Dendritic cell treated with granulocyte-macrophage colony-stimulating factor and Interleukin-4, amounts not matched to agents 40 ng/mL and 50 ng/mL, for 4 days (primary cell): ENCODE data around the gene TNFRSF14.

Experiments
- H3K27ac Mint-ChIP-seq: one replicate; pipeline ENCODE4 v1.8.0; 2022; ENCODE audit warnings: mild to moderate bottlenecking, mixed read lengths
- H3K27me3 Mint-ChIP-seq: one replicate; pipeline ENCODE4 v1.8.0; 2022; ENCODE audit warnings: mild to moderate bottlenecking, mixed read lengths
- H3K36me3 Mint-ChIP-seq: one replicate; pipeline ENCODE4 v1.8.0; 2022; ENCODE audit warnings: low read depth, mixed read lengths
- H3K4me1 Mint-ChIP-seq: one replicate; pipeline ENCODE4 v1.8.0; 2022; ENCODE audit warnings: low read depth, mixed read lengths
- H3K4me3 Mint-ChIP-seq: one replicate; pipeline ENCODE4 v1.8.0; 2022; ENCODE audit warnings: mild to moderate bottlenecking, moderate library complexity, mixed read lengths
- H3K9me3 Mint-ChIP-seq: one replicate; pipeline ENCODE4 v1.8.0; 2022; ENCODE audit warnings: mixed read lengths
- intact Hi-C: fragments of 100-400 bp; cut with micrococcal nuclease; formaldehyde crosslinking; loops from one replicate; pipeline ENCODE4 v1.15.0; 2022

TNFRSF14 gene

GRCh38 chr1:2538376-2538775 lies 17.8 kb upstream of the TNFRSF14 start:
- Mint-ChIP-seq H3K9me3 (no peaks in the 10 kb centered on the region), H3K27me3 (peaks cover 91% of the 10 kb centered on the region), H3K4me1 (no peaks in the 10 kb centered on the region), H3K36me3 (no peaks in the 10 kb centered on the region), H3K27ac (no peak overlapping the region), H3K4me3 (no peak overlapping the region)
- intact Hi-C loops: no loop called here

- no peak overlapping the region for H3K27ac Mint-ChIP-seq
- H3K4me3 Mint-ChIP-seq: no peak overlapping the region
- no peaks in the 10 kb centered on the region for H3K36me3 Mint-ChIP-seq
- H3K9me3 Mint-ChIP-seq: no peaks in the 10 kb centered on the region
- H3K27me3 Mint-ChIP-seq: peaks cover 91% of the 10 kb centered on the region
- intact Hi-C loops: no loop called here
- H3K4me1 Mint-ChIP-seq: no peaks in the 10 kb centered on the region
These were observed 17.3 kb upstream of the TNFRSF14 start for GRCh38 chr1:2538872-2539271.

GRCh38 chr1:2539312-2539907 lies 16.8 kb upstream of the TNFRSF14 start:
- intact Hi-C loops: no loop called here
- Mint-ChIP-seq H3K4me1 (no peaks in the 10 kb centered on the region), H3K4me3 (no peak overlapping the region), H3K27me3 (peaks cover 91% of the 10 kb centered on the region), H3K9me3 (no peaks in the 10 kb centered on the region), H3K27ac (no peak overlapping the region), H3K36me3 (no peaks in the 10 kb centered on the region)

GRCh38 chr1:2540816-2541492 lies 15.2 kb upstream of the TNFRSF14 start:
- Mint-ChIP-seq H3K4me1 (peaks cover 11% of the 10 kb centered on the region), H3K4me3 (no peak overlapping the region), H3K27ac (no peak overlapping the region), H3K36me3 (no peaks in the 10 kb centered on the region), H3K27me3 (peaks cover 79% of the 10 kb centered on the region), H3K9me3 (no peaks in the 10 kb centered on the region)
- intact Hi-C loops: no loop called here

- Mint-ChIP-seq H3K36me3 (no peaks in the 10 kb centered on the region), H3K9me3 (no peaks in the 10 kb centered on the region), H3K27me3 (peaks cover 73% of the 10 kb centered on the region), H3K4me1 (peaks cover 12% of the 10 kb centered on the region), H3K4me3 (no peak overlapping the region), H3K27ac (no peak overlapping the region)
- intact Hi-C loops: no loop called here
These were observed 14.4 kb upstream of the TNFRSF14 start for GRCh38 chr1:2541619-2542245.

- H3K4me3 Mint-ChIP-seq: no peak overlapping the region
- no peaks in the 10 kb centered on the region for H3K36me3 Mint-ChIP-seq
- H3K9me3 Mint-ChIP-seq: no peaks in the 10 kb centered on the region
- H3K27ac Mint-ChIP-seq: no peak overlapping the region
- intact Hi-C loops: no loop called here
- H3K27me3 Mint-ChIP-seq: peaks cover 68% of the 10 kb centered on the region
- peaks cover 18% of the 10 kb centered on the region for H3K4me1 Mint-ChIP-seq
These were observed 13.8 kb upstream of the TNFRSF14 start for GRCh38 chr1:2542246-2542915.

GRCh38 chr1:2543543-2544092 lies 12.6 kb upstream of the TNFRSF14 start:
- H3K4me3 Mint-ChIP-seq: no peak overlapping the region
- H3K4me1 Mint-ChIP-seq: peaks cover 30% of the 10 kb centered on the region
- peaks cover 56% of the 10 kb centered on the region for H3K27me3 Mint-ChIP-seq
- no peaks in the 10 kb centered on the region for H3K9me3 Mint-ChIP-seq
- intact Hi-C loops: no loop called here
- no peak overlapping the region for H3K27ac Mint-ChIP-seq
- H3K36me3 Mint-ChIP-seq: no peaks in the 10 kb centered on the region

GRCh38 chr1:2544093-2544874 lies 11.9 kb upstream of the TNFRSF14 start:
- Mint-ChIP-seq H3K4me1 (peaks cover 37% of the 10 kb centered on the region), H3K27ac (no peak overlapping the region), H3K9me3 (no peaks in the 10 kb centered on the region), H3K27me3 (peaks cover 49% of the 10 kb centered on the region), H3K36me3 (no peaks in the 10 kb centered on the region), H3K4me3 (no peak overlapping the region)
- intact Hi-C loops: no loop called here

GRCh38 chr1:2544875-2545640 lies 11.1 kb upstream of the TNFRSF14 start:
- Mint-ChIP-seq H3K4me1 (peaks cover 44% of the 10 kb centered on the region), H3K27me3 (peaks cover 41% of the 10 kb centered on the region), H3K4me3 (no peak overlapping the region), H3K9me3 (no peaks in the 10 kb centered on the region), H3K36me3 (no peaks in the 10 kb centered on the region), H3K27ac (peak overlapping the region; percentile 92)
- intact Hi-C loops: loop anchor here (5.0 kb wide), 1 partner anchor 348 kb away; no protein-coding TSS in a partner anchor

- H3K4me1 Mint-ChIP-seq: peaks cover 53% of the 10 kb centered on the region
- intact Hi-C loops: loop anchor here (5.0 kb wide), 1 partner anchor 349 kb away; no protein-coding TSS in a partner anchor
- H3K9me3 Mint-ChIP-seq: no peaks in the 10 kb centered on the region
- H3K4me3 Mint-ChIP-seq: peak overlapping the region; percentile 86
- peak overlapping the region; percentile 92 for H3K27ac Mint-ChIP-seq
- H3K27me3 Mint-ChIP-seq: peaks cover 37% of the 10 kb centered on the region
- no peaks in the 10 kb centered on the region for H3K36me3 Mint-ChIP-seq
These were observed 10.2 kb upstream of the TNFRSF14 start for GRCh38 chr1:2545754-2546514.

- H3K27ac Mint-ChIP-seq: peak overlapping the region; percentile 92
- no peaks in the 10 kb centered on the region for H3K9me3 Mint-ChIP-seq
- H3K36me3 Mint-ChIP-seq: no peaks in the 10 kb centered on the region
- H3K4me1 Mint-ChIP-seq: peaks cover 55% of the 10 kb centered on the region
- intact Hi-C loops: loop anchor here (5.0 kb wide), 1 partner anchor 349 kb away; no protein-coding TSS in a partner anchor
- peak overlapping the region; percentile 86 for H3K4me3 Mint-ChIP-seq
- peaks cover 30% of the 10 kb centered on the region for H3K27me3 Mint-ChIP-seq
These were observed 9.5 kb upstream of the TNFRSF14 start for GRCh38 chr1:2546515-2547209.
